K562 (cell line): ENCODE measurements around the gene ALG5. TPM values are rescaled to one million over a fixed set of nuclear protein-coding genes. Genes with fewer than 3 reads are reported as not detected.

Experiments used
- ATAC-seq: fragments of 200-7000 bp; cut with Tn5 transposase; 3 replicates; pipeline ENCODE4 v1.9.1; 2020; ENCODE audit warnings: moderate library complexity
- BruUV-seq: library from RNA; stranded (reverse); fragments of 400-500 nt; replicated peaks from 2 replicates; lab custom pipeline; 2021; lab: Mats Ljungman, UMichigan
- CTCF ChIA-PET: fragments of 300-600 bp; formaldehyde crosslinking; extraction: SDS; loops from one replicate; lab custom pipeline; 2021; ENCODE audit warnings: low intra/inter-chr PET ratio; lab: Yijun Ruan, JAX
- POLR2A ChIA-PET: fragments of 300-600, 350-650 bp; sonication (Branson Sonifier 250); formaldehyde crosslinking; extraction: SDS; loops from one replicate; lab custom pipeline; 2021; ENCODE audit warnings: antibody characterized with exemption, inconsistent platforms; lab: Yijun Ruan, JAX
- DNase-seq, 4 experiments: peaks; one replicate each; pipeline versions ENCODE4 v3.0.0 to v3.0.0-alpha.2; 2011 to 2018; ENCODE audit warnings: low spot score in 3 of 4, mixed read lengths in 3 of 4; ENCODE audit errors: extremely low read depth in 1 of 4
- FAIRE-seq: peaks from 2 replicates; lab custom pipeline; 2011; peaks lifted over from hg19 to GRCh38; lab: Jason Lieb, UNC
- H2AFZ ChIP-seq: 2 replicates; pipeline ENCODE4 v1.6.0; 2011; ENCODE audit warnings: low read depth, low read length, control low read depth, inconsistent platforms
- H3K27ac ChIP-seq: fragments of 200-600 bp; 3 replicates; pipeline ENCODE4 v1.8.0; 2011; ENCODE audit warnings: low read depth, mild to moderate bottlenecking, control low read depth, inconsistent platforms, low read length, moderate library complexity, mixed read lengths; ENCODE audit errors: extremely low read depth
- H3K27me3 ChIP-seq, 2 experiments: fragments of 300-600 bp in 1 of 2; 2 replicates in 1 of 2; 3 replicates in 1 of 2; pipeline versions ENCODE4 v1.6.0 to v1.8.0; 2011; ENCODE audit warnings: inconsistent platforms in 2 of 2, low read length in 2 of 2, mild to moderate bottlenecking in 1 of 2, mixed read lengths in 1 of 2, moderate library complexity in 1 of 2; ENCODE audit not compliant: control insufficient read depth in 2 of 2, insufficient read depth in 2 of 2
- H3K36me3 ChIP-seq: fragments of 300-600 bp; 3 replicates; pipeline ENCODE4 v1.8.0; 2011; ENCODE audit warnings: mild to moderate bottlenecking, low read length, inconsistent platforms; ENCODE audit not compliant: control insufficient read depth, insufficient read depth
- H3K4me1 ChIP-seq, 2 experiments: fragments of 200-600 bp in 1 of 2; replicated peaks in 1 of 2; 2 replicates in 1 of 2; 3 replicates in 1 of 2; pipeline versions ENCODE4 v1.5.1 to v1.8.0; 2011; ENCODE audit warnings: inconsistent platforms in 2 of 2, low read length in 2 of 2, mild to moderate bottlenecking in 1 of 2, mixed read lengths in 1 of 2, moderate library complexity in 1 of 2; ENCODE audit not compliant: control insufficient read depth in 2 of 2, insufficient read depth in 2 of 2
- H3K4me2 ChIP-seq: 2 replicates; pipeline ENCODE4 v1.6.1; 2011; ENCODE audit warnings: low read length, control low read depth, inconsistent platforms, mixed read lengths; ENCODE audit not compliant: insufficient read depth
- H3K4me3 ChIP-seq: fragments of 200-600 bp; sonication (generic), shearing (Covaris generic); 2 replicates; pipeline ENCODE4 v1.5.1; 2016; ENCODE audit warnings: control low read depth, inconsistent platforms
- H3K79me2 ChIP-seq: fragments of 200-600 bp; 3 replicates; pipeline ENCODE4 v1.8.0; 2011; ENCODE audit warnings: low read length, inconsistent platforms; ENCODE audit not compliant: control insufficient read depth, insufficient read depth
- H3K9ac ChIP-seq, 2 experiments: 2 replicates each; pipeline versions ENCODE4 v1.6.0 to v1.6.1; 2011; ENCODE audit warnings: low read depth in 2 of 2, low read length in 2 of 2, control low read depth in 1 of 2, inconsistent platforms in 1 of 2, mild to moderate bottlenecking in 1 of 2, mixed read lengths in 1 of 2; ENCODE audit not compliant: insufficient read depth in 1 of 2
- H3K9me1 ChIP-seq: one replicate; pipeline ENCODE4 v1.6.0; 2011; ENCODE audit warnings: inconsistent platforms, mild to moderate bottlenecking, low read length, moderate library complexity; ENCODE audit not compliant: control insufficient read depth, insufficient read depth
- H3K9me3 ChIP-seq: replicated peaks from 2 replicates; pipeline ENCODE4 v1.5.1; 2011; ENCODE audit warnings: low read depth, low read length, inconsistent platforms; ENCODE audit not compliant: control insufficient read depth, insufficient read depth
- H4K20me1 ChIP-seq: replicated peaks from 2 replicates; pipeline ENCODE4 v1.6.1; 2011; ENCODE audit warnings: low read length, inconsistent platforms, mixed read lengths; ENCODE audit not compliant: control insufficient read depth, insufficient read depth
- HNRNPH1 ChIP-seq: fragments of 200-400 bp; formaldehyde crosslinking; optimal IDR thresholded peaks from 2 replicates; pipeline ENCODE3; 2017; ENCODE audit warnings: low read depth, mild to moderate bottlenecking, low read length, moderate library complexity
- SETDB1 ChIP-seq: IDR thresholded peaks from one replicate; pipeline ENCODE4 v1.6.1; 2012; ENCODE audit warnings: low read length, control low read depth, inconsistent platforms
- SIN3A ChIP-seq, 2 experiments: fragments of 150-350 bp in 1 of 2; IDR thresholded peaks; 2 replicates each; pipeline ENCODE4 v1.6.1; 2011 to 2016; ENCODE audit warnings: borderline replicate concordance in 2 of 2, low read depth in 2 of 2, low read length in 2 of 2, mild to moderate bottlenecking in 2 of 2, moderate library complexity in 2 of 2; ENCODE audit not compliant: control insufficient read depth in 1 of 2
- WGBS: fragments of 100-300 bp; shearing (Covaris generic); methylation state at CpG from one replicate; pipeline ENCODE4 v1.1.6; 2016; ENCODE audit warnings: low coverage, mixed read lengths; ENCODE audit not compliant: insufficient coverage; ENCODE audit errors: missing lambda C conversion rate; 5-methylcytosine and 5-hydroxymethylcytosine counted together
- in situ Hi-C: fragments of 300-500 bp; cut with MboI; formaldehyde crosslinking; loops from 4 replicates; pipeline ENCODE4 v1.15.0; 2018; ENCODE audit warnings: inconsistent platforms, mixed read lengths
- intact Hi-C: fragments of 100-400 bp; cut with micrococcal nuclease; formaldehyde crosslinking; loops from 2 replicates; pipeline ENCODE4 v1.14.2; 2022
- polyA plus RNA-seq, 8 experiments: library from polyadenylated mRNA; depleted of rRNA in 4 of 8; stranded (reverse) in 5 of 8; unstranded in 3 of 8; fragments of >200 nt; fragmentation: Nextera tagmentation in 2 of 8; fragmentation: Illumina TruSeq in 1 of 8; extraction: Ambion mirVana in 2 of 8; extraction: Trizol in 1 of 8; gene quantifications; 2 replicates each; pipeline versions ENCODE4 v1.2.1 to v1.2.3, GENCODE V29; 2011 to 2014; ENCODE audit warnings: inconsistent platforms in 1 of 8, missing spikeins in 1 of 8
- total RNA-seq, 7 experiments: library from RNA; depleted of rRNA in 6 of 7; stranded (reverse); fragments of >200 nt in 6 of 7; fragmentation: Illumina TruSeq in 2 of 7; extraction: Trizol in 2 of 7; gene quantifications; 2 replicates each; pipeline versions ENCODE4 v1.2.1 to v1.2.3, GENCODE V29; 2011 to 2021; ENCODE audit warnings: low replicate concordance in 1 of 7

The ALG5 gene
- total and polyA plus RNA-seq, 9 of the 15 experiments (the other 6 are each of a cell fraction or from before 2014, with no cell fraction given) = 33.6 to 80.5 (median 48.2) TPM

GRCh38 chr13:36986462-36987240, 12.5 kb downstream of the ALG5 start:
- Histone ChIP-seq H3K9me1 (no peaks in the 10 kb centered on the region), H3K36me3 (peaks cover 85% of the 10 kb centered on the region; the same call in 2 of the 3 replicates), H3K9me3 (no peaks in the 10 kb centered on the region), H3K4me2 (no peak overlapping the region), H3K27ac (no peak overlapping the region; the same call in 2 of the 3 replicates)
- WGBS = 95% methylated on average over 2 of the region's 2 CpGs
- FAIRE-seq (no peak), DNase-seq (no peak)
- no TSS peak for BruUV-seq
- intact Hi-C loops (no loop called here), in situ Hi-C loops (loop anchor here (10.0 kb wide), 1 partner anchor 132 kb away; no protein-coding TSS in a partner anchor)
- CTCF ChIA-PET = no interaction called here
- no peak for TF ChIP-seq SETDB1
- no peak for TF ChIP-seq SIN3A (IDR thresholded peaks at IDR 0.05; ENCODE audit: borderline replicate concordance in 2 of 2, control insufficient read depth in 1 of 2, low read depth in 2 of 2, low read length in 2 of 2)
- TF ChIP-seq HNRNPH1 = no peak
- TF ChIP-seq, all 486 proteins: peak for 0
- Histone ChIP-seq H3K4me3 (no peak overlapping the region), H3K9ac (no peak overlapping the region), H3K4me1 (no peaks in the 10 kb centered on the region), H3K79me2 (no peaks in the 10 kb centered on the region), H2AFZ (no peak overlapping the region), H3K27me3 (no peaks in the 10 kb centered on the region), H4K20me1 (no peaks in the 10 kb centered on the region)
- POLR2A ChIA-PET = interaction anchor here (1.3 kb wide), 1 partner anchor 14 kb away, joined by 3 read pairs; no protein-coding TSS in a partner anchor
- ATAC-seq = no peak
